Measurements from ENCODE around the gene TMEM267.
A peak's percentile ranks its signal among the peaks of the same experiment; 100 is the strongest.
"Not testable (repeated sequence)": the region's sequence is repeated elsewhere in the genome, so short reads cannot be mapped to it uniquely, and the experiment has no call there.

The TMEM267 gene

GRCh38 chr5:43483298-43484105, at the start of gene TMEM267:
TMEM267 (minus strand) TSS chr5:43483865; CDS start chr5:43453969, 29,896 bp downstream.
- DNase-seq (ENCODE audit: low read depth in 2 of 3, low spot score in 1 of 3): peak; percentile 69 to 82 (median 75)

- no peak for DNase-seq (ENCODE audit: low read depth in 2 of 3, low spot score in 1 of 3)
Observed at GRCh38 chr5:43530648-43531047, 47.0 kb upstream of the TMEM267 start.

GRCh38 chr5:43523662-43524072, 40.0 kb upstream of the TMEM267 start:
- DNase-seq (ENCODE audit: low read depth in 2 of 3, low spot score in 1 of 3): no peak

GRCh38 chr5:43520615-43521014, 37.0 kb upstream of the TMEM267 start:
- DNase-seq (ENCODE audit: low read depth in 2 of 3, low spot score in 1 of 3): no peak

GRCh38 chr5:43515678-43516048, 32.0 kb upstream of the TMEM267 start:
- no peak for DNase-seq (ENCODE audit: low read depth in 2 of 3, low spot score in 1 of 3)

- peak; percentile 92 to 95 (median 94) for DNase-seq (ENCODE audit: low read depth in 2 of 3, low spot score in 1 of 3)
Observed at GRCh38 chr5:43514816-43515677, 31.4 kb upstream of the TMEM267 start, which contains the start of gene C5orf34. C5orf34 (minus strand) TSS chr5:43515148; CDS start chr5:43509339, 5,809 bp downstream.

- peak in 2 of 3 donors; percentile 37 to 39 for DNase-seq (ENCODE audit: low read depth in 2 of 3, low spot score in 1 of 3)
Observed at GRCh38 chr5:43514471-43514815, 30.8 kb upstream of the TMEM267 start.

- no peak for DNase-seq (ENCODE audit: low read depth in 2 of 3, low spot score in 1 of 3)
Observed at GRCh38 chr5:43514025-43514424, 30.4 kb upstream of the TMEM267 start.

- DNase-seq (ENCODE audit: low read depth in 2 of 3, low spot score in 1 of 3): not testable (repeated sequence)
Observed at GRCh38 chr5:43511062-43511461, 27.4 kb upstream of the TMEM267 start.

- no peak for DNase-seq (ENCODE audit: low read depth in 2 of 3, low spot score in 1 of 3)
Observed at GRCh38 chr5:43498581-43498980, 14.9 kb upstream of the TMEM267 start.

GRCh38 chr5:43497311-43498104, 13.8 kb upstream of the TMEM267 start:
- no peak for DNase-seq (ENCODE audit: low read depth in 2 of 3, low spot score in 1 of 3)

GRCh38 chr5:43491326-43491725, 7.7 kb upstream of the TMEM267 start:
- DNase-seq (ENCODE audit: low read depth in 2 of 3, low spot score in 1 of 3): no peak

GRCh38 chr5:43486353-43486752, 2.7 kb upstream of the TMEM267 start:
- DNase-seq (ENCODE audit: low read depth in 2 of 3, low spot score in 1 of 3): no peak

- DNase-seq (ENCODE audit: low read depth in 2 of 3, low spot score in 1 of 3): no peak
Observed at GRCh38 chr5:43485406-43485805, 1.7 kb upstream of the TMEM267 start.

GRCh38 chr5:43484106-43484849, 613 bp upstream of the TMEM267 start:
- DNase-seq (ENCODE audit: low read depth in 2 of 3, low spot score in 1 of 3): peak; percentile 79 to 84 (median 80)

- DNase-seq (ENCODE audit: low read depth in 2 of 3, low spot score in 1 of 3): no peak
Observed at GRCh38 chr5:43482490-43483297, 971 bp downstream of the TMEM267 start.

GRCh38 chr5:43469671-43470391, 13.8 kb downstream of the TMEM267 start:
- DNase-seq (ENCODE audit: low read depth in 2 of 3, low spot score in 1 of 3): no peak

- no peak for DNase-seq (ENCODE audit: low read depth in 2 of 3, low spot score in 1 of 3)
Observed at GRCh38 chr5:43467100-43467499, 16.6 kb downstream of the TMEM267 start.

- not testable (repeated sequence) for DNase-seq (ENCODE audit: low read depth in 2 of 3, low spot score in 1 of 3)
Observed at GRCh38 chr5:43465455-43465854, 18.2 kb downstream of the TMEM267 start.
